ENCODE data around the gene PRSS8.

- no peak for TF ChIP-seq ZNF274 (IDR thresholded peaks at IDR 0.05; ENCODE audit: low read depth, low read length)
- TF ChIP-seq SUZ12 (IDR thresholded peaks at IDR 0.05; ENCODE audit: extremely low read depth, insufficient read depth, insufficient read length) = no peak
- TF ChIP-seq YY1 (IDR thresholded peaks at IDR 0.05; ENCODE audit: insufficient read depth, insufficient read length) = no peak
Measured at GRCh38 chr16:31127182-31127581, 8.3 kb downstream of the PRSS8 start.
